ENCODE results near the gene KIF2A. TPM values are rescaled to one million over a fixed set of nuclear protein-coding genes. Genes with fewer than 3 reads are reported as not detected.
A peak's percentile ranks its signal among the peaks of the same experiment; 100 is the strongest.

KIF2A gene
- total and polyA plus RNA-seq, 9 of the 15 experiments (the other 6 are each of a cell fraction or from before 2014, with no cell fraction given) = 42.6 to 126 (median 77.6) TPM

- TF ChIP-seq ARID4B (CRISPR knock-in tag; IDR thresholded peaks at IDR 0.05) (no peak), TAF9B (IDR thresholded peaks at IDR 0.05; ENCODE audit: partially characterized antibody) (peak; percentile 30), L3MBTL2 (IDR thresholded peaks at IDR 0.05) (peak; percentile 31; the same call in 1 of the 2 replicates), GABPB2 (CRISPR knock-in tag; conservative IDR thresholded peaks at IDR 0.05) (no peak), KAT7 (CRISPR knock-in tag; IDR thresholded peaks at IDR 0.05; ENCODE audit: borderline replicate concordance) (no peak), ZNF316 (IDR thresholded peaks at IDR 0.05) (peak; percentile 92), ZNF239 (CRISPR knock-in tag; IDR thresholded peaks at IDR 0.05) (no peak), MYBL2 (IDR thresholded peaks at IDR 0.05; ENCODE audit: low read depth) (no peak), MYBL2 (CRISPR knock-in tag; IDR thresholded peaks at IDR 0.05; ENCODE audit: borderline replicate concordance) (no peak), ZNF395 (CRISPR knock-in tag; IDR thresholded peaks at IDR 0.05) (0 out of 2 replicates have a peak, but pooled peaks have one; percentile 59), ZNF282 (CRISPR knock-in tag; IDR thresholded peaks at IDR 0.05) (no peak), PTRF (tag; IDR thresholded peaks at IDR 0.05) (no peak), RFX1 (IDR thresholded peaks at IDR 0.05) (no peak), MAFF (IDR thresholded peaks at IDR 0.05; ENCODE audit: low read length) (peak; percentile 56; the same call in 1 of the 2 replicates), MCM5 (IDR thresholded peaks at IDR 0.05; ENCODE audit: low read depth) (no peak), RHOXF2B (CRISPR knock-in tag; conservative IDR thresholded peaks at IDR 0.05) (no peak), ZNF512 (tag; IDR thresholded peaks at IDR 0.05) (no peak)
- TF ChIP-seq, protein P1, sequence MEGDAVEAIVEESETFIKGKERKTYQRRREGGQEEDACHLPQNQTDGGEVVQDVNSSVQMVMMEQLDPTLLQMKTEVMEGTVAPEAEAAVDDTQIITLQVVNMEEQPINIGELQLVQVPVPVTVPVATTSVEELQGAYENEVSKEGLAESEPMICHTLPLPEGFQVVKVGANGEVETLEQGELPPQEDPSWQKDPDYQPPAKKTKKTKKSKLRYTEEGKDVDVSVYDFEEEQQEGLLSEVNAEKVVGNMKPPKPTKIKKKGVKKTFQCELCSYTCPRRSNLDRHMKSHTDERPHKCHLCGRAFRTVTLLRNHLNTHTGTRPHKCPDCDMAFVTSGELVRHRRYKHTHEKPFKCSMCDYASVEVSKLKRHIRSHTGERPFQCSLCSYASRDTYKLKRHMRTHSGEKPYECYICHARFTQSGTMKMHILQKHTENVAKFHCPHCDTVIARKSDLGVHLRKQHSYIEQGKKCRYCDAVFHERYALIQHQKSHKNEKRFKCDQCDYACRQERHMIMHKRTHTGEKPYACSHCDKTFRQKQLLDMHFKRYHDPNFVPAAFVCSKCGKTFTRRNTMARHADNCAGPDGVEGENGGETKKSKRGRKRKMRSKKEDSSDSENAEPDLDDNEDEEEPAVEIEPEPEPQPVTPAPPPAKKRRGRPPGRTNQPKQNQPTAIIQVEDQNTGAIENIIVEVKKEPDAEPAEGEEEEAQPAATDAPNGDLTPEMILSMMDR (IDR thresholded peaks at IDR 0.05 in 2 of 3, conservative IDR thresholded peaks at IDR 0.05 in 1 of 3; ENCODE audit: insufficient read depth in 2 of 3, low read depth in 1 of 3, low read length in 3 of 3) = no peak
These were observed 20.8 kb upstream of the KIF2A start (continued) for GRCh38 chr5:62284946-62285891.
